ENCODE measurements around the gene LSM10.

Gene LSM10

DNA sequence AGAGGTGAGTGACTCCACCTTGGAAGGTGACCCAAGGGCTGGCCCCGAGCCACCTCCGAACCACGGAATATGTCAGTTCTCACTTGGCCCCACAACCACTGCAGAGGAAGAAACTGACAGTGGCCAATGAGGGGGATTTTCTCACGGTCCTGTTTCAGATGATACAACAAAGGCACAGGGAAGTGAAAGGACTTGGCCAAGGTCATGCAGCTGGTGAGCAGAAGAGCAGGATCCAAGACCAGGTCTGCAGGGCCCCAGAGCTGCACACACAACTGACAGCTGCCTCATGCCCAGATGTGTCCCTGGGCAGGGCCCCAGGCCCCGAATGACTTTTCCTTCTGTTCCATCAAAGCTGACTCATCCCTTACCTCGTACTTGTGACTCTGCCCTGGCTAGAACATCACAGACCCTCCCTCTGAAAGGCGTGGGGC, 48.5 kb downstream of the LSM10 start:
- no peak overlapping the region for H3K4me3 ChIP-seq (ENCODE audit: low read depth, low read length)
- ChIA-PET POLR2A (interaction anchor here (2.2 to 5.4 kb wide), 3 partner anchors 28 to 38 kb away, joined by 5 to 44 read pairs (median 12); no protein-coding TSS in a partner anchor), CTCF (interaction anchor here (0.9 to 5.4 kb wide), 3 partner anchors 7 to 70 kb away, joined by 4 to 30 read pairs (median 29); no protein-coding TSS in a partner anchor)
- TF ChIP-seq, protein P1, sequence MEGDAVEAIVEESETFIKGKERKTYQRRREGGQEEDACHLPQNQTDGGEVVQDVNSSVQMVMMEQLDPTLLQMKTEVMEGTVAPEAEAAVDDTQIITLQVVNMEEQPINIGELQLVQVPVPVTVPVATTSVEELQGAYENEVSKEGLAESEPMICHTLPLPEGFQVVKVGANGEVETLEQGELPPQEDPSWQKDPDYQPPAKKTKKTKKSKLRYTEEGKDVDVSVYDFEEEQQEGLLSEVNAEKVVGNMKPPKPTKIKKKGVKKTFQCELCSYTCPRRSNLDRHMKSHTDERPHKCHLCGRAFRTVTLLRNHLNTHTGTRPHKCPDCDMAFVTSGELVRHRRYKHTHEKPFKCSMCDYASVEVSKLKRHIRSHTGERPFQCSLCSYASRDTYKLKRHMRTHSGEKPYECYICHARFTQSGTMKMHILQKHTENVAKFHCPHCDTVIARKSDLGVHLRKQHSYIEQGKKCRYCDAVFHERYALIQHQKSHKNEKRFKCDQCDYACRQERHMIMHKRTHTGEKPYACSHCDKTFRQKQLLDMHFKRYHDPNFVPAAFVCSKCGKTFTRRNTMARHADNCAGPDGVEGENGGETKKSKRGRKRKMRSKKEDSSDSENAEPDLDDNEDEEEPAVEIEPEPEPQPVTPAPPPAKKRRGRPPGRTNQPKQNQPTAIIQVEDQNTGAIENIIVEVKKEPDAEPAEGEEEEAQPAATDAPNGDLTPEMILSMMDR (IDR thresholded peaks at IDR 0.05; ENCODE audit: insufficient read depth, low read length, missing control alignments): no peak
- no peak for DNase-seq (ENCODE audit: low read depth, low spot score)

DNA sequence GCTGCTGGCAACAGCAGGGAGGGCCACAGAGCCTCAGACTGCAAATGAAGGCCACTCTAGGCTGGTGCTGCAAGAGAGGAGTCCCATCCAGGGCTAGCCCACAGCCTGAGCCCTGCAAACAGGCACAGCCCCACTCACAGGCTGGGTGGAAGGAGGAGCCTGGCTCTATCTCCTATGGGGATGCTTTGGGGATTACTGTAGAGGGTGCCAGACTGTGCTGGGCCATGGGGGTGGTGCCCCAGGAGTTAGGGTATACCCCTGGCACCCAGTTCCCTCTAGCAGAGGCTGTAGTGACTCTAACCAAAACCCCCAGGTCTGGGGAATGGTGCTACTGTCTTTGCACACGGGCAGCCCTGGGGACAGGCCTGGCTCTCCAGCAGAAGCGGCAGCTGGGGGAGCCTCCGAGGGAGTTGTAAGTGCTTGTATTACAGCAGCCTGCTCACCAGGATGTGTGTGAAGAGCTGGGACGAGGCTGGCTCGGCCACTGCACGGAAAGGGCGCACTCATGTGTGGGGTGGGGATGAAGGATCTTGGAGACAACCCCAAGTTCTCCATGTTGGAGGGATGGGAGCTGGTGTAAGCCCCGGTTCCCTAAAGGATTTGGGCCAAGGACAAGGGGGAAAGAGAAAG, 50.9 kb downstream of the LSM10 start:
- POLR2A ChIA-PET: interaction anchor here (0.7 kb wide), 1 partner anchor 19 kb away, joined by 3 read pairs; no protein-coding TSS in a partner anchor
- TF ChIP-seq, protein P1 (IDR thresholded peaks at IDR 0.05; ENCODE audit: insufficient read depth, low read length, missing control alignments): no peak
- no peak overlapping the region for H3K4me3 ChIP-seq (ENCODE audit: low read depth, low read length)
- CTCF ChIA-PET: interaction anchor here (1.2 kb wide), 1 partner anchor 74 kb away, joined by 3 read pairs; no protein-coding TSS in a partner anchor
- no peak for DNase-seq (ENCODE audit: low read depth, low spot score)

DNA sequence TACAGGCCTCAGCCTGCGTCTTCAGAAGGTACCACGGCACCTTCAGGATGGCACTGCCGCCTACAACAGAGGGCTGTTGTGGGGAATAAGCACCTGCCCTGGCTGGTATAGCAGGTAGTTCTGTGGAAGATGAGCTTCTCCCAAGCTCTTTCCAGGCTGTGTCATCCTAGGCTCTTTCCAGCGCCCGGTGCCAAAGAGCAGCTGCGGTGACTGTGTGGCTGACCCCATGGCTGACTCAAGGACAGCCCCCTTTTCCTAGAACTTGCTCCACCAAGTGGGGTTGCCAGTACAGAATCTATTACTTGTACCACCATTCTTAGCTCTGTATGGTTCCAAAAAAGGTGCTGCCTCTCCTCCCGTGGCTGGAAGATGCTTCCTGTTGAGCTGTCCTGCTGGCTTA, 52.4 kb downstream of the LSM10 start:
- no peak overlapping the region for H3K4me3 ChIP-seq (ENCODE audit: low read depth, low read length)
- DNase-seq (ENCODE audit: low read depth, low spot score): no peak
- TF ChIP-seq, protein P1 (IDR thresholded peaks at IDR 0.05; ENCODE audit: insufficient read depth, low read length, missing control alignments): no peak
- ChIA-PET CTCF (interaction anchor here (1.0 to 2.5 kb wide), 4 partner anchors 11 to 77 kb away, joined by 3 to 11 read pairs (median 5); no protein-coding TSS in a partner anchor), POLR2A (interaction anchor here (1.2 kb wide), 1 partner anchor 41 kb away, joined by 3 read pairs; no protein-coding TSS in a partner anchor)

DNA sequence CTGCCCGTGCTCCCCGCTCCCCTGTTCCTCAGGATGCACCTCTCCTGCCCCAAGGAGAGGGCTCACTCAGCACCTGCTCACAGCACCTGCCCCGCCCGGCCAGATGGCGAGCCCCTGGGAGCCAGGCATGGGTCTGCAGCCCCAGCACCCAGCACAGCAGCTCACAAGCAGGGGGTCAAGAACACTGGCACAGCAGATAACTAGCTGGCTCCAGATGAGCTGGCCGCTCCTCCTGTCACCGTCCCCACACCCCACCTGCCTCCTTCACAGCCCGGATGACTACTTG, 53.4 kb downstream of the LSM10 start:
- no peak overlapping the region for H3K4me3 ChIP-seq (ENCODE audit: low read depth, low read length)
- DNase-seq (ENCODE audit: low read depth, low spot score): no peak
- ChIA-PET CTCF (interaction anchor here (1.2 to 4.0 kb wide), 6 partner anchors 8 to 78 kb away, joined by 4 to 54 read pairs (median 8); partner anchors contain the start of gene LSM10), POLR2A (no interaction called here)
- TF ChIP-seq, protein P1 (IDR thresholded peaks at IDR 0.05; ENCODE audit: insufficient read depth, low read length, missing control alignments): no peak

DNA sequence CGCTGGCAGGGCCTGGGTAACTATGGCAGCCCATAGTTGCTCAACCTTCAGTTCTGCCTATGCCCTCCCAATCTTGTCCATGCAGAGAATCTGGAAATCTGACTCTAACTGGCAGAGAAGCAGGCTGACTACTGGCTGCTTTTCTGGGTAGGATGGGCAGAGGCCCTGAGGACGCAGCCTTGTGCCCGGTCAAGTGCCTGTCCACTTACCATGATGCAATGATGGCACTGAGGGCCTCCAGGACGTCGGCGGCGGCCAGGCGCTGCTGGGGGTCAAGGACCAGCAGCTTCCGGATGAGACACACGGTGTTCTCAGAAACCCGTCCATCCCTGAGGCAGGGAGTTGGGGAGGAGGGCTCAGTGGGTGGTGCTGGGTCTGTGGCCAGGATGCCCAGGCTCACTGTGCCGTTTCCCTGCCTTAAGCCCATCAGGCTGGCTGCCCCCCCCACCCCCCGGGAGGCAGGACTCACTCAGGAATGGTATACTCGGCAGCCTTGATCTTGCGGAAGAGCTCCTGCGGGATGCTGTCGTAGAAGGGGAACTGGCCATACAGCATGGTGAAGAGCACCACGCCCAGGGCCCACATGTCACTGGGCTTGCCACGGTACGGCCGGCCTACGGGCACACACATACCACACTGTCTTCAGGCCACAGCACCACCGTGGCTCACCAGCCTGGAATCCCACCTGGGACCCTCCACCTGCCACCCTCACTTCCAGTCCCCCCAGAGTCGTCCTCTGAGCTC, 53.9 kb downstream of the LSM10 start:
- CTCF ChIA-PET: interaction anchor here (1.2 to 4.4 kb wide), 12 partner anchors 8 to 79 kb away, joined by 4 to 75 read pairs (median 20); partner anchors contain the start of genes LSM10 and STK40
- no peak for DNase-seq (ENCODE audit: low read depth, low spot score)
- TF ChIP-seq, protein P1 (IDR thresholded peaks at IDR 0.05; ENCODE audit: insufficient read depth, low read length, missing control alignments): no peak

More for the DNA sequence above, 53.9 kb downstream of the LSM10 start:
- POLR2A ChIA-PET: interaction anchor here (1.1 to 1.6 kb wide), 2 partner anchors 22 to 43 kb away, joined by 3 to 11 read pairs; no protein-coding TSS in a partner anchor
- H3K4me3 ChIP-seq (ENCODE audit: low read depth, low read length): no peak overlapping the region
